Stomach (tissue), 9 donors: ENCODE measurements around the gene CD59. TPM values are rescaled to one million over a fixed set of nuclear protein-coding genes. Genes with fewer than 3 reads are reported as not detected.

ENCODE experiments used
- DNase-seq, 2 donors: peaks; one replicate each; pipeline versions ENCODE4 v3.0.0 to v3.0.0-alpha.2; 2013 to 2019
- H3K27ac ChIP-seq, 5 donors: fragments of 200-600 bp in 4 of 5; sonication (generic) in 4 of 5; one replicate each; pipeline ENCODE4 v1.5.1; 2013 to 2019; ENCODE audit warnings: mild to moderate bottlenecking in 1 of 5, moderate library complexity in 1 of 5
- H3K27me3 ChIP-seq, 3 donors: fragments of 200-600 bp; sonication (generic); one replicate each; pipeline ENCODE4 v1.5.1; 2017 to 2019; ENCODE audit warnings: mixed run types in 1 of 3
- H3K36me3 ChIP-seq, 4 donors: fragments of 200-600 bp; sonication (generic); 1 replicate in 3 of 4; 2 replicates in 1 of 4; pipeline ENCODE4 v1.5.1; 2016 to 2019
- H3K4me1 ChIP-seq, 4 donors: fragments of 200-600 bp; sonication (generic); one replicate each; pipeline ENCODE4 v1.5.1; 2016 to 2019
- H3K4me3 ChIP-seq, 4 donors: fragments of 200-600 bp; sonication (generic) in 3 of 4; one replicate each; pipeline ENCODE4 v1.5.1; 2016 to 2019; ENCODE audit warnings: mild to moderate bottlenecking in 1 of 4
- H3K9me3 ChIP-seq, 4 donors: fragments of 200-600 bp; sonication (generic); one replicate each; pipeline ENCODE4 v1.5.1; 2016 to 2019
- EP300 ChIP-seq: sonication (generic); formaldehyde crosslinking; IDR thresholded peaks from one replicate; pipeline ENCODE4 v1.6.1; 2017; ENCODE audit warnings: antibody characterized with exemption
- POLR2A ChIP-seq, 4 donors: fragments of 450-650 bp; IDR thresholded peaks; one replicate each; pipeline ENCODE4 v1.6.1; 2016; ENCODE audit warnings: antibody characterized with exemption in 4 of 4, control low read depth in 2 of 4, mild to moderate bottlenecking in 1 of 4, moderate library complexity in 1 of 4
- POLR2AphosphoS5 ChIP-seq, 3 donors: sonication (generic); formaldehyde crosslinking; IDR thresholded peaks; one replicate each; pipeline ENCODE4 v1.6.1; 2016; ENCODE audit warnings: antibody characterized with exemption in 3 of 3
- WGBS, 5 donors: extraction: QIAGEN DNeasy Blood & Tissue Kit in 3 of 5; methylation state at CpG; one replicate each; pipeline versions ENCODE4 v1.1.5 to v1.1.7; 2013 to 2018; 5-methylcytosine and 5-hydroxymethylcytosine counted together
- intact Hi-C: fragments of 100-400 bp; cut with DNase I; formaldehyde crosslinking; loops from one replicate; pipeline ENCODE4 v1.15.1; 2023; ENCODE audit warnings: low total_unique reads
- polyA plus RNA-seq, 3 donors: library from polyadenylated mRNA; stranded (reverse); fragments of 200-250 nt; gene quantifications; one replicate each; pipeline ENCODE4 v1.2.3, GENCODE V29; 2013
- total RNA-seq, 5 donors: library from RNA; depleted of rRNA; stranded (reverse); fragments of >200 nt; gene quantifications; one replicate each; pipeline versions ENCODE4 v1.1.0 to v1.2.3, GENCODE V29; 2014 to 2016
- TF ChIP-seq, protein P1 (sequence below), 7 experiments: fragments of 450-650 bp in 4 of 7; fragments of 200-600 bp in 3 of 7; sonication (generic) in 3 of 7; IDR thresholded peaks; one replicate each; pipeline ENCODE4 v1.5.1; 2016 to 2019; ENCODE audit warnings: antibody characterized with exemption in 7 of 7, control low read depth in 2 of 7, mild to moderate bottlenecking in 1 of 7
- donor health status: healthy with polysubstance abuse.
- donor health status: Bipolar disorder and iron deficiency.
- donor health status: healthy.

Gene CD59
- total and polyA plus RNA-seq, 8 donors, result 6.4 to 225 (median 138) TPM

- no peak for DNase-seq
- intact Hi-C loops, result no loop called here
- 76 to 95% (median 81%) methylated on average over 5 of the region's 5 CpGs for WGBS, 5 donors
- Histone ChIP-seq H3K27ac (peak overlapping the region in 3 of 5 donors; percentile 77 to 85 (median 79)), H3K9me3 (no peaks in the 10 kb centered on the region), H3K4me3 (no peak overlapping the region), H3K4me1 (peaks cover 28 to 86% (median 59%) of the 10 kb centered on the region in 4 donors), H3K36me3 (peaks cover 17 to 29% (median 21%) of the 10 kb centered on the region in 4 donors), H3K27me3 (no peaks in the 10 kb centered on the region)
- TF ChIP-seq POLR2AphosphoS5 (IDR thresholded peaks at IDR 0.05), result no peak
- TF ChIP-seq, protein P1, sequence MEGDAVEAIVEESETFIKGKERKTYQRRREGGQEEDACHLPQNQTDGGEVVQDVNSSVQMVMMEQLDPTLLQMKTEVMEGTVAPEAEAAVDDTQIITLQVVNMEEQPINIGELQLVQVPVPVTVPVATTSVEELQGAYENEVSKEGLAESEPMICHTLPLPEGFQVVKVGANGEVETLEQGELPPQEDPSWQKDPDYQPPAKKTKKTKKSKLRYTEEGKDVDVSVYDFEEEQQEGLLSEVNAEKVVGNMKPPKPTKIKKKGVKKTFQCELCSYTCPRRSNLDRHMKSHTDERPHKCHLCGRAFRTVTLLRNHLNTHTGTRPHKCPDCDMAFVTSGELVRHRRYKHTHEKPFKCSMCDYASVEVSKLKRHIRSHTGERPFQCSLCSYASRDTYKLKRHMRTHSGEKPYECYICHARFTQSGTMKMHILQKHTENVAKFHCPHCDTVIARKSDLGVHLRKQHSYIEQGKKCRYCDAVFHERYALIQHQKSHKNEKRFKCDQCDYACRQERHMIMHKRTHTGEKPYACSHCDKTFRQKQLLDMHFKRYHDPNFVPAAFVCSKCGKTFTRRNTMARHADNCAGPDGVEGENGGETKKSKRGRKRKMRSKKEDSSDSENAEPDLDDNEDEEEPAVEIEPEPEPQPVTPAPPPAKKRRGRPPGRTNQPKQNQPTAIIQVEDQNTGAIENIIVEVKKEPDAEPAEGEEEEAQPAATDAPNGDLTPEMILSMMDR (IDR thresholded peaks at IDR 0.05), result no peak
- no peak for TF ChIP-seq EP300
- TF ChIP-seq POLR2A (IDR thresholded peaks at IDR 0.05), result no peak
Measured at GRCh38 chr11:33725496-33725895, 10.7 kb downstream of the CD59 start.

- Histone ChIP-seq H3K27ac (peak overlapping the region; percentile 9 to 85 (median 79)), H3K27me3 (no peaks in the 10 kb centered on the region), H3K9me3 (no peaks in the 10 kb centered on the region), H3K4me1 (peaks cover 28 to 82% (median 62%) of the 10 kb centered on the region in 4 donors), H3K4me3 (no peak overlapping the region), H3K36me3 (peaks cover 25 to 32% (median 27%) of the 10 kb centered on the region in 4 donors)
- TF ChIP-seq POLR2AphosphoS5 (IDR thresholded peaks at IDR 0.05), result peak in 1 of 3 donors; percentile 35
- TF ChIP-seq, protein P1 (IDR thresholded peaks at IDR 0.05), result no peak
- intact Hi-C loops, result no loop called here
- 47 to 63% (median 58%) methylated on average over 4 of the region's 4 CpGs for WGBS, 5 donors
- DNase-seq, result peak in 1 of 2 donors; percentile 70
Measured at GRCh38 chr11:33724644-33725035, 11.6 kb downstream of the CD59 start.

DNA sequence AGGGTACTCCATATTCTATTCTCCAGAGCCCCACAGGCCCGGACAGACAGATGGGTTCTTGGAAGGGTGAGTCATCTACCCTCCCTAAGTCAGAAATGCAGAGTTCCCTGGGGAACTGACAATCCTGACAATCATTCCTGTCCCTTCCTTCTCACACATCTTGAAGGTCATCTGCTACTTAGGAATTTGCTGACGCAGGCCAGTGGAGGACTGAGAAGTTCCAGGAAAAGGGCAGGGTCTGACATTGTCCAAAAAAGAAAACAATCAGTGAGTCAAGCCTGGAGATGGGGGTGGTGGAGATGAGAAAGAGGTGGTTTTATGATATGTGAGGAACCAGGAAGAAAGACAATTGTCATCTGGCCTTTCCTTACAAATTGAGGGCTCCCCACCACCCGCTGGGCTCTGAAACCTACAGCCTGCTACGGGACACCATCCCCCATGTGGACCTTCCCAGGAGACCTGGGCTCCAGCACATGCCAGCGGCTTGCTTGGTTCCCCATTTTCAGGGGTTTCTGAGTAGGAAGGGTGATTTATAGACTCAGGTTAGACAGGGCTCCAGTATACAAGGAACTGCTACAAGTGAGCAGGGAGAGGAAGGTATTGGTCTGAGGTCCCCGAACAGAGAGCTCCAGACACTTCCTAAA, 12.9 kb downstream of the CD59 start:
- Histone ChIP-seq H3K4me1 (peaks cover 28 to 72% (median 57%) of the 10 kb centered on the region in 4 donors), H3K27ac (peak overlapping the region; percentile 56 to 85 (median 79)), H3K9me3 (no peaks in the 10 kb centered on the region), H3K27me3 (no peaks in the 10 kb centered on the region), H3K36me3 (peaks cover 37 to 45% (median 40%) of the 10 kb centered on the region in 4 donors), H3K4me3 (no peak overlapping the region)
- intact Hi-C loops, result no loop called here
- no peak for TF ChIP-seq POLR2A (IDR thresholded peaks at IDR 0.05)
- TF ChIP-seq, protein P1 (IDR thresholded peaks at IDR 0.05), result no peak
- TF ChIP-seq POLR2AphosphoS5 (IDR thresholded peaks at IDR 0.05), result peak; percentile 57 to 83 (median 73)
- TF ChIP-seq EP300, result peak; percentile 79
- 57 to 74% (median 71%) methylated on average over 6 of the region's 6 CpGs for WGBS, 5 donors
- peak in 1 of 2 donors; percentile 31 for DNase-seq

GRCh38 chr11:33722590-33723234, 13.5 kb downstream of the CD59 start:
- Histone ChIP-seq H3K36me3 (peaks cover 42 to 51% (median 46%) of the 10 kb centered on the region in 4 donors), H3K4me1 (peaks cover 28 to 76% (median 58%) of the 10 kb centered on the region in 4 donors), H3K27ac (peak overlapping the region; percentile 56 to 85 (median 79)), H3K27me3 (no peaks in the 10 kb centered on the region), H3K4me3 (no peak overlapping the region), H3K9me3 (no peaks in the 10 kb centered on the region)
- intact Hi-C loops, result no loop called here
- TF ChIP-seq EP300 (no peak), POLR2AphosphoS5 (IDR thresholded peaks at IDR 0.05) (peak in 1 of 3 donors; percentile 16)
- 44 to 83% (median 68%) methylated on average over 2 of the region's 2 CpGs for WGBS, 5 donors
- DNase-seq, result no peak
